Transverse colon (tissue), 4 donors: ENCODE results near the gene SLC30A1. TPM values are rescaled to one million over a fixed set of nuclear protein-coding genes. Genes with fewer than 3 reads are reported as not detected.

Source experiments
- DNase-seq: peaks from one replicate; pipeline ENCODE4 v3.0.0-alpha.2; 2019
- H3K27ac ChIP-seq, 4 donors: fragments of 200-600 bp; sonication (generic); 2 replicates each; pipeline ENCODE4 v1.5.1; 2016 to 2018; ENCODE audit warnings: inconsistent platforms in 4 of 4
- H3K27me3 ChIP-seq: fragments of 200-600 bp; sonication (generic); 2 replicates; pipeline ENCODE4 v1.5.1; 2017; ENCODE audit warnings: inconsistent platforms
- H3K36me3 ChIP-seq, 4 donors: fragments of 200-600 bp; sonication (generic); 2 replicates each; pipeline ENCODE4 v1.5.1; 2017 to 2019; ENCODE audit warnings: inconsistent platforms in 4 of 4
- H3K4me1 ChIP-seq, 4 donors: fragments of 200-600 bp; sonication (generic); 2 replicates each; pipeline ENCODE4 v1.5.1; 2017 to 2020; ENCODE audit warnings: inconsistent platforms in 4 of 4
- H3K4me3 ChIP-seq, 4 donors: fragments of 200-600 bp; sonication (generic); 1 replicate in 1 of 4; 2 replicates in 3 of 4; pipeline versions ENCODE4 v1.5.1 to v1.6.1; 2017 to 2019; ENCODE audit warnings: inconsistent platforms in 4 of 4
- H3K9me3 ChIP-seq, 2 donors: fragments of 200-600 bp; sonication (generic); 2 replicates each; pipeline ENCODE4 v1.5.1; 2017 to 2019; ENCODE audit warnings: inconsistent platforms in 2 of 2
- CTCF ChIP-seq, 5 experiments: fragments of 200-600 bp in 3 of 5; fragments of 450-650 bp in 2 of 5; sonication (generic) in 3 of 5; IDR thresholded peaks; 1 replicate in 2 of 5; 2 replicates in 3 of 5; pipeline ENCODE4 v1.5.1; 2016 to 2017; ENCODE audit warnings: antibody characterized with exemption in 5 of 5, inconsistent platforms in 3 of 5, mild to moderate bottlenecking in 2 of 5, moderate library complexity in 1 of 5
- EP300 ChIP-seq: sonication (generic); formaldehyde crosslinking; IDR thresholded peaks from one replicate; pipeline ENCODE4 v1.6.1; 2017; ENCODE audit warnings: antibody characterized with exemption, low read depth
- POLR2A ChIP-seq: fragments of 450-650 bp; IDR thresholded peaks from one replicate; pipeline ENCODE4 v1.6.1; 2016; ENCODE audit warnings: antibody characterized with exemption, mild to moderate bottlenecking, moderate library complexity
- POLR2AphosphoS5 ChIP-seq, 3 donors: sonication (generic); formaldehyde crosslinking; IDR thresholded peaks; one replicate each; pipeline ENCODE4 v1.6.1; 2016; ENCODE audit warnings: antibody characterized with exemption in 3 of 3
- WGBS, 2 donors: methylation state at CpG; one replicate each; pipeline ENCODE4 v1.1.5; 2018; ENCODE audit warnings: low coverage in 1 of 2; 5-methylcytosine and 5-hydroxymethylcytosine counted together
- in situ Hi-C, 4 donors: fragments of 200-750 bp; cut with MboI; loops; one replicate each; pipeline versions ENCODE4 v1.15.0 to v1.15.1; 2017; ENCODE audit warnings: low sequenced_read_pairs in 3 of 4, low pct_ligation_motif_present in 1 of 4, low pct_unique_long_range_greater_than_20kb in 1 of 4
- intact Hi-C: fragments of 100-400 bp; cut with DNase I; formaldehyde crosslinking; loops from one replicate; pipeline ENCODE4 v1.15.1; 2023; ENCODE audit warnings: low total_unique reads
- total RNA-seq, 4 donors: library from RNA; depleted of rRNA; stranded (reverse); fragments of >200 nt; gene quantifications; one replicate each; pipeline ENCODE4 v1.1.0, GENCODE V29; 2016

SLC30A1 gene
- total RNA-seq, 4 donors from 2014 or later, result 14.5 to 42.3 (median 26.0) TPM

GRCh38 chr1:211557894-211558625 is 20.9 kb downstream of the SLC30A1 start:
- in situ Hi-C loops, result no loop called here
- Histone ChIP-seq H3K4me1 (no peaks in the 10 kb centered on the region), H3K9me3 (no peaks in the 10 kb centered on the region), H3K27ac (no peak overlapping the region), H3K27me3 (no peaks in the 10 kb centered on the region), H3K36me3 (no peaks in the 10 kb centered on the region), H3K4me3 (no peak overlapping the region)
- DNase-seq, result no peak
- intact Hi-C loops, result no loop called here
- TF ChIP-seq POLR2AphosphoS5 (IDR thresholded peaks at IDR 0.05) (no peak), CTCF (IDR thresholded peaks at IDR 0.05) (no peak)
- WGBS, 2 donors, result 88 to 89% methylated on average over 6 to 8 of the region's 8 CpGs

- no peak overlapping the region for H3K4me3 ChIP-seq
- H3K27me3 ChIP-seq, result no peaks in the 10 kb centered on the region
- TF ChIP-seq EP300 (no peak), POLR2AphosphoS5 (IDR thresholded peaks at IDR 0.05) (no peak), POLR2A (no peak), CTCF (IDR thresholded peaks at IDR 0.05) (no peak)
- 100% methylated on average over 2 of the region's 2 CpGs for WGBS, 2 donors
- in situ Hi-C loops (no loop called here), intact Hi-C loops (no loop called here)
- no peak for DNase-seq
- H3K27ac ChIP-seq, result no peak overlapping the region
- no peaks in the 10 kb centered on the region for H3K9me3 ChIP-seq
- no peaks in the 10 kb centered on the region for H3K36me3 ChIP-seq
- peaks cover 0 to 7% (median 3%) of the 10 kb centered on the region in 4 donors for H3K4me1 ChIP-seq
These were observed 25.4 kb downstream of the SLC30A1 start for GRCh38 chr1:211553549-211553948.

- no peak for DNase-seq
- Histone ChIP-seq H3K36me3 (no peaks in the 10 kb centered on the region), H3K4me3 (no peak overlapping the region), H3K27me3 (no peaks in the 10 kb centered on the region), H3K9me3 (no peaks in the 10 kb centered on the region), H3K27ac (no peak overlapping the region), H3K4me1 (peaks cover 0 to 7% (median 3%) of the 10 kb centered on the region in 4 donors)
- intact Hi-C loops (no loop called here), in situ Hi-C loops (no loop called here)
- WGBS, 2 donors, result 58 to 64% methylated on average over 6 to 12 of the region's 12 CpGs
- TF ChIP-seq POLR2AphosphoS5 (IDR thresholded peaks at IDR 0.05) (no peak), POLR2A (no peak), CTCF (IDR thresholded peaks at IDR 0.05) (no peak), EP300 (no peak)
These were observed 27.1 kb downstream of the SLC30A1 start for GRCh38 chr1:211551638-211552460.

GRCh38 chr1:211549092-211549711 is 29.8 kb downstream of the SLC30A1 start:
- in situ Hi-C loops, result no loop called here
- H3K4me1 ChIP-seq, result peaks cover 0 to 7% (median 3%) of the 10 kb centered on the region in 4 donors
- no peaks in the 10 kb centered on the region for H3K27me3 ChIP-seq
- H3K4me3 ChIP-seq, result no peak overlapping the region
- H3K9me3 ChIP-seq, result no peaks in the 10 kb centered on the region
- no peak for TF ChIP-seq EP300
- TF ChIP-seq CTCF (IDR thresholded peaks at IDR 0.05), result no peak
- TF ChIP-seq POLR2AphosphoS5 (IDR thresholded peaks at IDR 0.05), result no peak
- no peak for TF ChIP-seq POLR2A
- intact Hi-C loops, result no loop called here
- DNase-seq, result no peak
- H3K27ac ChIP-seq, result no peak overlapping the region
- no peaks in the 10 kb centered on the region for H3K36me3 ChIP-seq
- 79 to 100% methylated on average over 1 to 6 of the region's 6 CpGs for WGBS, 2 donors
